Chondrocyte (in vitro differentiated cells): ENCODE data around the gene FXYD6. TPM values are rescaled to one million over a fixed set of nuclear protein-coding genes. Genes with fewer than 3 reads are reported as not detected.

Source experiments
- DNase-seq: peaks from one replicate; pipeline ENCODE4 v3.0.0; 2021; ENCODE audit warnings: mixed read lengths, low spot score
- H3K27ac Mint-ChIP-seq: one replicate; pipeline ENCODE4 v1.8.0; 2021; ENCODE audit warnings: mild to moderate bottlenecking, moderate library complexity, mixed read lengths; ENCODE audit not compliant: unreplicated experiment
- H3K27me3 Mint-ChIP-seq: 2 replicates; pipeline ENCODE4 v1.8.0; 2021; ENCODE audit warnings: low read depth, mixed read lengths
- H3K36me3 Mint-ChIP-seq: 2 replicates; pipeline ENCODE4 v1.8.0; 2021; ENCODE audit warnings: low read depth, mixed read lengths
- H3K4me1 Mint-ChIP-seq: 2 replicates; pipeline ENCODE4 v1.8.0; 2021; ENCODE audit warnings: low read depth, mild to moderate bottlenecking, mixed read lengths
- H3K4me3 Mint-ChIP-seq: one replicate; pipeline ENCODE4 v1.8.0; 2021; ENCODE audit warnings: mild to moderate bottlenecking, moderate library complexity, mixed read lengths; ENCODE audit not compliant: unreplicated experiment
- H3K9me3 Mint-ChIP-seq: 2 replicates; pipeline ENCODE4 v1.8.0; 2021; ENCODE audit warnings: low read depth, mixed read lengths
- total RNA-seq: library from RNA; stranded (reverse); gene quantifications from 3 replicates; pipeline ENCODE4 v1.2.1, GENCODE V29; 2021
- TF ChIP-seq, protein P1 (sequence below): fragments of 200-600 bp; sonication (generic); IDR thresholded peaks from 2 replicates; pipeline ENCODE4 v1.5.0; 2021; ENCODE audit warnings: antibody characterized with exemption, mild to moderate bottlenecking, moderate library complexity

Gene FXYD6
- total RNA-seq, 1 donor from 2014 or later = 2.8 TPM

DNA sequence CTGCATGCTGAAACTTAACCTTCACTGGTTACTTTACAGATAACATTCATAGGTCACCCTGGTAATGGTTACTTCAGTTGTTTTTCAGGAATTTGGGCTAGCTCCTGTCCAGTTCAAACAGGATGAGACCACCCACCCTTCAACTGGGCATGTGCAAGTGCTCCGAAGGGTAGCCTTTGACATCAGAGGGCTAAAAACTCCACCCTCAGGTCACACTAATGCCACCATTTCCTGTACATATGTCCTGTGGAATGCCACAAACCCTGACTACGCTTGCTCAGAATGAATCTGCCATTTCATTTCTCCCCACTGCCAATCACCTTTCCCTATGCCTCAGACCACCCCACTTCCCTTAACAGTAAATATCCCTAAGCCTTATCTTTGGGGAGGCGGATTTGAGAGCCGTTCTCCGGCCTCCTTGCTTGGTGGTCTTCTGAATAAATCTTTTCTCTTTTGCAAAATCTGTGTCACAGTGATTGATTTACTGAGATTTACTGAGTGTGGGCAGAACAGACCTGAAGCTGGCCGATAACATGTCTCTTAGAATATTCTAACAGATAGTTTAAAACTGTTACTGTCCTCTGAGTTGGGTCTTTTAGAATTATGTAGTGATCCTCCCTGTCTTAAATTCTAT, 26.6 kb downstream of the FXYD6 start:
- H3K4me3 Mint-ChIP-seq = no peak overlapping the region
- peaks cover 6% of the 10 kb centered on the region for H3K4me1 Mint-ChIP-seq
- peaks cover 14% of the 10 kb centered on the region for H3K9me3 Mint-ChIP-seq
- peaks cover 3% of the 10 kb centered on the region for H3K36me3 Mint-ChIP-seq
- no peak overlapping the region for H3K27ac Mint-ChIP-seq
- TF ChIP-seq, protein P1, sequence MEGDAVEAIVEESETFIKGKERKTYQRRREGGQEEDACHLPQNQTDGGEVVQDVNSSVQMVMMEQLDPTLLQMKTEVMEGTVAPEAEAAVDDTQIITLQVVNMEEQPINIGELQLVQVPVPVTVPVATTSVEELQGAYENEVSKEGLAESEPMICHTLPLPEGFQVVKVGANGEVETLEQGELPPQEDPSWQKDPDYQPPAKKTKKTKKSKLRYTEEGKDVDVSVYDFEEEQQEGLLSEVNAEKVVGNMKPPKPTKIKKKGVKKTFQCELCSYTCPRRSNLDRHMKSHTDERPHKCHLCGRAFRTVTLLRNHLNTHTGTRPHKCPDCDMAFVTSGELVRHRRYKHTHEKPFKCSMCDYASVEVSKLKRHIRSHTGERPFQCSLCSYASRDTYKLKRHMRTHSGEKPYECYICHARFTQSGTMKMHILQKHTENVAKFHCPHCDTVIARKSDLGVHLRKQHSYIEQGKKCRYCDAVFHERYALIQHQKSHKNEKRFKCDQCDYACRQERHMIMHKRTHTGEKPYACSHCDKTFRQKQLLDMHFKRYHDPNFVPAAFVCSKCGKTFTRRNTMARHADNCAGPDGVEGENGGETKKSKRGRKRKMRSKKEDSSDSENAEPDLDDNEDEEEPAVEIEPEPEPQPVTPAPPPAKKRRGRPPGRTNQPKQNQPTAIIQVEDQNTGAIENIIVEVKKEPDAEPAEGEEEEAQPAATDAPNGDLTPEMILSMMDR = no peak
- H3K27me3 Mint-ChIP-seq = no peaks in the 10 kb centered on the region
- DNase-seq = no peak

DNA sequence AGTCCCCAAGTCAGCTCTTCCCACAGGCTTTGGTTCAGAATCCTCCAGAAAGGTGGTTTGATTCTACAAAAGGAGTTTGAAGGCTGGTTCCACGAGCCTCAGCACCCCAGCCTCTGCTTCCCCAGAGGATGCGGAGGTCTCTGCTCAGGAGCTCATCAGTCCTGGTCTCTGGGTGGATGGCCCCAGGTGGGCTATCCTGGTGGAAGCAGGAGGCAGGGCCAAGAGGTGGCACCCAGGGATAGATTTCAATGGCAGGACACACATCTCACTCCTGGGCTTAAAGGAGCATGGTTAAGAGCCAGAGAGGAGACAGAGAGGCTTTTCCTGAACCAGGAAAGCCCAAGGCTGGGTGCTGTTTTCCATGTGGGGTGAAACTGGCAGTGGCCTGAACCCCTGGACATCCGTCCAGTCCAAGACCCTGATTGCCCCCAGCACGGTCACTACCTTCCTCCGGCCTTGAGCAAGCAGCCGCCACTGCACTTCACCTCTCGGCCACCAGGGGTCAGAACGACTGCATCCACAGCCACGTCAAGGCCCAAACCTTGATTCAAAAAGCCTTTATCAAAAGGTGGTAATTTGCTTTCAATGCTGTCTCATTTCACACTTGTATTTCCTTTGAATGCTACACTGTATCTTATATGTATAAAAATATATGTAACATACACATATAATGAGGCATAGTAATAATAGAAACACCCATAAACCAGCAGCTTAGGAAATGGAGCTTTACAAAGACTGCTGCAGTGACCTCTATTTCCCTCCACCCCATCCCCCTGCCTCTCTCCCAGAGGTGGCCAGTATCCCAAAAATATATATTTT, 32.6 kb downstream of the FXYD6 start:
- TF ChIP-seq, protein P1 = peak; percentile 98
- H3K4me1 Mint-ChIP-seq = no peaks in the 10 kb centered on the region
- no peaks in the 10 kb centered on the region for H3K9me3 Mint-ChIP-seq
- no peak overlapping the region for H3K4me3 Mint-ChIP-seq
- H3K27me3 Mint-ChIP-seq = peaks cover 3% of the 10 kb centered on the region
- no peaks in the 10 kb centered on the region for H3K36me3 Mint-ChIP-seq
- DNase-seq = no peak
- no peak overlapping the region for H3K27ac Mint-ChIP-seq

DNA sequence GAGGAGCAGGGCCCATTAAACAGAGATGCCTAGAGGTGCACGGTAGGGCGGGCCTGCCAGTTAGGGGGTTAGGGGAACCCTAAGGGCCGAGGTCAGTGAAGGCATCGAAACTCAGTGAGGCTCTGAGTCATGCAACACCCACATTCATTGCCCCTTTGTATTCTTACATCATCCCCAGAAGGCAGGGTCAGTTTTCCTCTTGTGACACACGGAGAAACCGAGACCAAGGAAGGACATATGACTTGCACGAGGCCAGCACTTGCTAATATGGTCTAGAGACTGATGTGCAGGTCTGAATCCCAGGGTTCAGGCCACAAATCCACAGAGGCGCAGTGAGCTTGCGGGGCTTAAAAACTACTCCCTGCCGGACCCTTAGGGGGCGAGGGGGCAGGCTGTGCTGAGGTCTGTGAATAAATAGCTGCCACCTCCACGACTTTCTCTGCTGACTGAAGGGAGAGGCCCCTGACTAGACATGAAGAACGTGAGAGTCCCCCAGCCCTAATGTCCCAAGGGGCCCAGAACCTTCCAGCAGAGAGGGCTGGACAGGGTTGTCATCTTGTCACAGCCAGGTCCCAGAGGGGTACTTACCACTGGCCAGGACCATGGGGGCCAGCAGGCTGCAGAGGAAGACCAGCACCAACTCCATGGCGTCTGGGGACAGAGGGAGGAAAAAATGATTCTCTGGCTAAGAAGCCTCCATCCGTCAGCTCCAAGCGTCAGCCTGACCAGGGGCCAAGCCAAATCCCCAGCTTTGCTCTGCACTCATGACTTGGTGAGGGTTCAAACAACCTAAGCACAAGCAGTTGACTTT, 34.1 kb downstream of the FXYD6 start:
- Mint-ChIP-seq H3K27me3 (peaks cover 7% of the 10 kb centered on the region), H3K27ac (no peak overlapping the region), H3K36me3 (no peaks in the 10 kb centered on the region)

DNA sequence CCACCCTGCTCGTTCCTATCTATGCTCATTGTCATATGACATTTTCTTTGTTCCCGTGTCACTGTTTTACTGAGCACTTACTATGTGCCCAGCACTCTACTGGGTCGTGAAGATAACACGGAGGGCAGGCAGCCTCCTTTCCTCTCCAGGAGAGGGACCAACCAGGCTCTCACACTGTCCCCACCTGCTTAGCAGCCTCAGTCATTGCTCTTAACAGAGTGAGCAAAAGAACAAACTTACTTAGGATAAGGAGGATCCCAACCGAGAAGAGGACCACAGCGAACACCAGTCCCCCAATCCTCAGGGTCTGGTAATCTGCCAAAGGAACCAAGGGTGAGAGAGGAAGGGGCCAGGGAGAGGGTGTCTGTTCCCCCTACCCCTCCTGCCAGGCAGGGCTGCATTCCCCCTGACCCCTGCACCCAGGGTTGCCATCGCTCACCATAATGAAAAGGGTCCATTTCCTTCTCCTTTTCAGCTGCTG, 34.9 kb downstream of the FXYD6 start:
- no peaks in the 10 kb centered on the region for H3K9me3 Mint-ChIP-seq
- no peak overlapping the region for H3K27ac Mint-ChIP-seq
- TF ChIP-seq, protein P1 = no peak
- no peak overlapping the region for H3K4me3 Mint-ChIP-seq
- H3K27me3 Mint-ChIP-seq = peaks cover 9% of the 10 kb centered on the region
- H3K4me1 Mint-ChIP-seq = no peaks in the 10 kb centered on the region
- no peaks in the 10 kb centered on the region for H3K36me3 Mint-ChIP-seq
- no peak for DNase-seq

More for the DNA sequence above, 34.1 kb downstream of the FXYD6 start:
- Mint-ChIP-seq H3K4me3 (no peak overlapping the region), H3K4me1 (no peaks in the 10 kb centered on the region), H3K9me3 (no peaks in the 10 kb centered on the region)
- TF ChIP-seq, protein P1 = no peak
- DNase-seq = no peak
